Activated B cell treated with CpG ODN at 0.5 μM for 24 hours (primary cell): ENCODE data around the gene CCT6A. TPM values are rescaled to one million over a fixed set of nuclear protein-coding genes. Genes with fewer than 3 reads are reported as not detected.
"Not testable (repeated sequence)": the region's sequence is repeated elsewhere in the genome, so short reads cannot be mapped to it uniquely, and the experiment has no call there.

Experiments used
- ATAC-seq: fragments of 200-7000 bp; cut with Tn5 transposase; one replicate; pipeline ENCODE4 v1.10.0; 2021; ENCODE audit warnings: low read depth, mild to moderate bottlenecking, moderate library complexity
- CTCF ChIA-PET: fragments of 350-600 bp; sonication (Branson Sonifier 250); formaldehyde crosslinking; loops from one replicate; lab custom pipeline; 2021; ENCODE audit warnings: antibody characterized with exemption; lab: Charles Lee
- POLR2A ChIA-PET: fragments of 350-600 bp; sonication (Branson Sonifier 250); formaldehyde crosslinking; loops from one replicate; lab custom pipeline; 2021; ENCODE audit warnings: antibody characterized with exemption; lab: Charles Lee
- DNase-seq: peaks from one replicate; pipeline ENCODE4 v3.0.0; 2022
- H3K27ac Mint-ChIP-seq: one replicate; pipeline ENCODE4 v1.8.0; 2020; ENCODE audit warnings: mixed read lengths
- H3K27me3 Mint-ChIP-seq: one replicate; pipeline ENCODE4 v1.8.0; 2021; ENCODE audit warnings: mixed read lengths
- H3K36me3 Mint-ChIP-seq: one replicate; pipeline ENCODE4 v1.8.0; 2021; ENCODE audit warnings: low read depth, mixed read lengths
- H3K4me1 Mint-ChIP-seq: one replicate; pipeline ENCODE4 v1.8.0; 2021; ENCODE audit warnings: mixed read lengths
- H3K4me3 Mint-ChIP-seq: one replicate; pipeline ENCODE4 v1.8.0; 2020; ENCODE audit warnings: mild to moderate bottlenecking, mixed read lengths
- H3K9me3 Mint-ChIP-seq: one replicate; pipeline ENCODE4 v1.8.0; 2020; ENCODE audit warnings: mixed read lengths
- intact Hi-C: fragments of 100-400 bp; cut with micrococcal nuclease; formaldehyde crosslinking; loops from one replicate; pipeline ENCODE4 v1.15.1; 2024
- total RNA-seq: library from RNA; stranded (reverse); gene quantifications from 2 replicates; pipeline ENCODE4 v1.2.3, GENCODE V29; 2022
- TF ChIP-seq, protein P1 (sequence below): fragments of 200-600 bp; IDR thresholded peaks from one replicate; pipeline ENCODE4 v1.8.0; 2022; ENCODE audit warnings: antibody characterized with exemption, mild to moderate bottlenecking

CCT6A gene
- total RNA-seq, 1 donor from 2014 or later: 158 TPM

DNA sequence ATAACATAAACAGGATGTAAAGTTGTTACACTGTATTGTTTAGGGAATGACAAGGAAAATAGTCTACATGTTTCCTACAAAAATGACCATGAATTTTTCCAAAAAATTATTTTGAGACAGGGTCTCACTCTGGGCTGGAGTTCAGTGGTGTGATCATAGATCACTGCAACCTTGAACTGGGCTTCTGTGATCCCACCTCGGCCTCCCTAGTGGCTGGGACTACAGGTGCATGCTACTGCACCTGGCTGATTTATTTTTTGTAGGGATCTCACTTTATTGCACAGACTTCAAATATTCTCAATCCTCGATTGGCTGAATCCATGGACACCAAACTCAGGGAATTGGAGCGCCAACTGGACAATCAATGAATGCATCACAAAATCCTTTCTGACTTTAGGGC lies 48.1 kb downstream of the CCT6A start:
- H3K4me3 Mint-ChIP-seq: no peak overlapping the region
- no peaks in the 10 kb centered on the region for H3K9me3 Mint-ChIP-seq
- no peak for DNase-seq
- H3K27ac Mint-ChIP-seq: no peak overlapping the region
- POLR2A ChIA-PET: no interaction called here
- TF ChIP-seq, protein P1, sequence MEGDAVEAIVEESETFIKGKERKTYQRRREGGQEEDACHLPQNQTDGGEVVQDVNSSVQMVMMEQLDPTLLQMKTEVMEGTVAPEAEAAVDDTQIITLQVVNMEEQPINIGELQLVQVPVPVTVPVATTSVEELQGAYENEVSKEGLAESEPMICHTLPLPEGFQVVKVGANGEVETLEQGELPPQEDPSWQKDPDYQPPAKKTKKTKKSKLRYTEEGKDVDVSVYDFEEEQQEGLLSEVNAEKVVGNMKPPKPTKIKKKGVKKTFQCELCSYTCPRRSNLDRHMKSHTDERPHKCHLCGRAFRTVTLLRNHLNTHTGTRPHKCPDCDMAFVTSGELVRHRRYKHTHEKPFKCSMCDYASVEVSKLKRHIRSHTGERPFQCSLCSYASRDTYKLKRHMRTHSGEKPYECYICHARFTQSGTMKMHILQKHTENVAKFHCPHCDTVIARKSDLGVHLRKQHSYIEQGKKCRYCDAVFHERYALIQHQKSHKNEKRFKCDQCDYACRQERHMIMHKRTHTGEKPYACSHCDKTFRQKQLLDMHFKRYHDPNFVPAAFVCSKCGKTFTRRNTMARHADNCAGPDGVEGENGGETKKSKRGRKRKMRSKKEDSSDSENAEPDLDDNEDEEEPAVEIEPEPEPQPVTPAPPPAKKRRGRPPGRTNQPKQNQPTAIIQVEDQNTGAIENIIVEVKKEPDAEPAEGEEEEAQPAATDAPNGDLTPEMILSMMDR: no peak
- CTCF ChIA-PET: no interaction called here
- H3K27me3 Mint-ChIP-seq: no peaks in the 10 kb centered on the region
- ATAC-seq: no peak
- intact Hi-C loops: no loop called here
- H3K36me3 Mint-ChIP-seq: peaks cover 55% of the 10 kb centered on the region
- H3K4me1 Mint-ChIP-seq: peaks cover 5% of the 10 kb centered on the region

DNA sequence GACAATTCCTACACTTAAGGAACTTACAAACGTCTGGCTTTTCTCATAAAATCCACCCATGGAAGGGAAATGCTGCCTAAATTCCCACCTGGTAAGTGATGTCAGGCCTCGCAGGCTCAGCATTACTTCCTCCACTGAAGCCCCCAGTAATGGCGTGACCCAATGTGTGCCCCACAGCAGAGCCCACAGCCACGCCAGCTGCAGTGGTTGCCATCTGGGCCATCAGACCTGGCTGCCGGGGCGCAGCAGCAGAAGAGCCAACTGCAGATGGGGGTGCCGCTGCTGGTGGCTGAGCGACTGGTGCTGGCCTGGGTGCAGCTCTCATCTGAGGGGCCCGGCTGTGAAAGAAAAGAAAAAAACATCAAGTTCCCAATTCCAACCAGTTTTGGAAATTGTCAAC lies 52.6 kb downstream of the CCT6A start:
- H3K27ac Mint-ChIP-seq, intact Hi-C loops: not testable (repeated sequence)

GRCh38 chr7:56105508-56105907 lies 53.9 kb downstream of the CCT6A start:
- Mint-ChIP-seq H3K27ac (peak overlapping the region; percentile 98), H3K9me3 (peaks cover 3% of the 10 kb centered on the region), H3K4me1 (peaks cover 37% of the 10 kb centered on the region), H3K4me3 (peak overlapping the region; percentile 98), H3K36me3 (peaks cover 53% of the 10 kb centered on the region), H3K27me3 (peaks cover 2% of the 10 kb centered on the region)
- intact Hi-C loops: loop anchor here (5.0 kb wide), 1 partner anchor 1033 kb away; no protein-coding TSS in a partner anchor
- TF ChIP-seq, protein P1: no peak
- ChIA-PET POLR2A (interaction anchor here (1.3 to 2.8 kb wide), 5 partner anchors 41 to 1347 kb away, joined by 5 to 36 read pairs (median 12); partner anchors contain the start of genes CCT6A, PSPH, SEC61G and SUMF2), CTCF (interaction anchor here (1.5 kb wide), 1 partner anchor 31 kb away, joined by 6 read pairs; no protein-coding TSS in a partner anchor)
- ATAC-seq (no peak), DNase-seq (no peak)

More for the DNA sequence above, 52.6 kb downstream of the CCT6A start:
- POLR2A ChIA-PET: interaction anchor here (0.7 kb wide), 1 partner anchor 30 kb away, joined by 3 read pairs; no protein-coding TSS in a partner anchor
- H3K9me3 Mint-ChIP-seq, DNase-seq, CTCF ChIA-PET, ATAC-seq, H3K27me3 Mint-ChIP-seq, H3K4me3 Mint-ChIP-seq: not testable (repeated sequence)
- peaks cover 37% of the 10 kb centered on the region for H3K4me1 Mint-ChIP-seq
- peaks cover 66% of the 10 kb centered on the region for H3K36me3 Mint-ChIP-seq

DNA sequence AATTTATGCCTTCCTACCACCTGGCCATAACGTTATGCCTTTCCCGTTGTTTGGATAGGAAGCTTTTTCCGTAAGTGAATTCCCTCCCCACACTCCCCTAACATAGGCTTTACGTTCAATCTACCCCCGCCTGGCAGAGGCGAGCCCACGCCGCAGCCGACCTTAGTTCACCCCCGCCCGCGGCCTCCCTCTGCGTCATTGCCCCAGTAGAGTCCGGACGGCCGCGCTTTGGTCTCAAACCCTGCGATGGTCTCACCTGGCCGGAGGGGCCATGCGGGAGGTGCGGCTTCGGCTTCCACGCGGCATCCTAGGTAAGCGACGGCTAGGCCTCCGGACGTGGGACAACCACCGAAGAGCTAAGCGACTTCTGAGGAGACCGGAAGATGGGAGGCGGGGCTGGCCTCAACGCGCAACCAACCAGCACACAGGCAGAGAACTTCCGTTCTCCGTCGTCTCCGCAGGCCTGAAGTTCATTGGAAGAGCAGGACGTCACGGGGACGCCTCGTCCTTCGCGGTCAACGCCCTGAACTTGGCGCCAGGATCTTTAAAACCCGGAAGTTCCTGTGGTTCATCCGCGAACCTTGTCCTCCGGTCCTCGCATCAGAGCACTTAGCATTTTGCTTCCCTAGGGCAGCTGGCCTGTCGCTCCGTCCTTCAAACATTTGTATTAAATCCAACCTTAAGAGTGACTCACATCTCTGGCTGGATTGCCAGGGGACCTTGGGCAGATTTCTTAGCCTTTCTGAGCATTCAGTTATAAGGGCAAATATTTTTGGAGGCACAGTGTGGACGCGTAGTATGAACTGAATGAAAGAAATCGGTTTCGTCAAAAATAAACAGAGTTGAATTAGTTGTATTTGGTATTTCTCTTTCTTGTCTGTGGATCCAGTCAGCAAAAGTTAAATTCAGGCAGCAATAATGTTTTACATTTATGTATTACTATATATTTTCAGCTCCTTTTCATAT lies 54.8 kb downstream of the CCT6A start, which contains the start of gene CHCHD2:
Gene CHCHD2 (minus strand): TSS at position 369 of the 966 bp plus-strand sequence. CDS start 63 bp downstream, at position 306.
- POLR2A ChIA-PET: interaction anchor here (0.8 to 2.8 kb wide), 13 partner anchors 15 to 1348 kb away, joined by 3 to 36 read pairs (median 3); partner anchors contain the start of genes CCT6A, NIPSNAP2, PSPH and SEC61G
- Mint-ChIP-seq H3K9me3 (peaks cover 3% of the 10 kb centered on the region), H3K36me3 (peaks cover 44% of the 10 kb centered on the region), H3K4me1 (peaks cover 37% of the 10 kb centered on the region), H3K27ac (peak within 1 kb of the TSS; percentile 98), H3K27me3 (peaks cover 2% of the 10 kb centered on the region), H3K4me3 (peak within 1 kb of the TSS; percentile 98)
- CTCF ChIA-PET: interaction anchor here (1.5 kb wide), 1 partner anchor 32 kb away, joined by 6 read pairs; no protein-coding TSS in a partner anchor
- DNase-seq: peak; percentile 81
- TF ChIP-seq, protein P1: no peak
- ATAC-seq: peak; percentile 99
- intact Hi-C loops: loop anchor here (1.0 to 5.0 kb wide), 7 partner anchors 42 to 1347 kb away; partner anchors contain the start of genes CCT6A, LANCL2, MRPS17 and PSPH

GRCh38 chr7:56107954-56108258 lies 56.3 kb downstream of the CCT6A start:
- peaks cover 3% of the 10 kb centered on the region for H3K9me3 Mint-ChIP-seq
- DNase-seq: no peak
- peak overlapping the region; percentile 54 for H3K4me3 Mint-ChIP-seq
- H3K36me3 Mint-ChIP-seq: peaks cover 30% of the 10 kb centered on the region
- intact Hi-C loops: loop anchor here (5.0 kb wide), 1 partner anchor 1036 kb away; no protein-coding TSS in a partner anchor
- H3K27ac Mint-ChIP-seq: peak overlapping the region; percentile 63
- ChIA-PET POLR2A (interaction anchor here (2.8 kb wide), 1 partner anchor 57 kb away, joined by 23 read pairs; the partner anchor contains the start of genes CCT6A and PSPH), CTCF (no interaction called here)
- no peak for ATAC-seq
- H3K27me3 Mint-ChIP-seq: peaks cover 2% of the 10 kb centered on the region
- peaks cover 37% of the 10 kb centered on the region for H3K4me1 Mint-ChIP-seq
- TF ChIP-seq, protein P1: no peak
